Smooth muscle cell (in vitro differentiated cells): ENCODE measurements around the gene RGS19. TPM values are rescaled to one million over a fixed set of nuclear protein-coding genes. Genes with fewer than 3 reads are reported as not detected.

ENCODE experiments used
- DNase-seq: peaks from one replicate; lab custom pipeline; 2025; ENCODE audit not compliant: unreplicated experiment; lab: John Stamatoyannopoulos, UW
- H2AFZ ChIP-seq: fragments of 200-600 bp; sonication (generic); 2 replicates; pipeline ENCODE4 v1.6.0; 2016; ENCODE audit warnings: antibody characterized with exemption, low read depth, mild to moderate bottlenecking
- H3F3A ChIP-seq: fragments of 200-600 bp; sonication (generic); 2 replicates; pipeline ENCODE4 v1.6.0; 2017; ENCODE audit warnings: antibody characterized with exemption, low read depth
- H3K27ac ChIP-seq: fragments of 200-600 bp; sonication (generic); 2 replicates; pipeline ENCODE4 v1.5.1; 2016; ENCODE audit warnings: low read depth, mild to moderate bottlenecking
- H3K27me3 ChIP-seq: fragments of 200-600 bp; sonication (generic); 2 replicates; pipeline ENCODE4 v1.6.1; 2016; ENCODE audit warnings: low read depth, mild to moderate bottlenecking
- H3K36me3 ChIP-seq: fragments of 200-600 bp; sonication (generic); 2 replicates; pipeline ENCODE4 v1.5.1; 2016; ENCODE audit warnings: low read depth
- H3K4me1 ChIP-seq: fragments of 200-600 bp; sonication (generic); 2 replicates; pipeline ENCODE4 v1.5.1; 2016; ENCODE audit warnings: low read depth
- H3K4me2 ChIP-seq: fragments of 200-600 bp; sonication (generic); 2 replicates; pipeline ENCODE4 v1.6.0; 2016; ENCODE audit warnings: mild to moderate bottlenecking
- H3K4me3 ChIP-seq: fragments of 200-600 bp; sonication (generic); 2 replicates; pipeline ENCODE4 v1.5.1; 2016; ENCODE audit warnings: mild to moderate bottlenecking
- H3K79me2 ChIP-seq: fragments of 200-600 bp; sonication (generic); 2 replicates; pipeline ENCODE4 v1.6.0; 2016; ENCODE audit warnings: low read depth, mild to moderate bottlenecking
- H3K9ac ChIP-seq: fragments of 200-600 bp; sonication (generic); 2 replicates; pipeline ENCODE4 v1.6.0; 2016; ENCODE audit warnings: low read depth
- H3K9me3 ChIP-seq: fragments of 200-600 bp; sonication (generic); replicated peaks from 2 replicates; pipeline ENCODE4 v1.5.1; 2016; ENCODE audit warnings: low read depth
- H4K20me1 ChIP-seq: fragments of 200-600 bp; sonication (generic); 2 replicates; pipeline ENCODE4 v1.6.0; 2016; ENCODE audit warnings: low read depth
- WGBS: methylation state at CpG from one replicate; pipeline ENCODE4 v1.1.7; 2016; ENCODE audit warnings: low lambda C conversion rate; 5-methylcytosine and 5-hydroxymethylcytosine counted together
- polyA plus RNA-seq: library from polyadenylated mRNA; unstranded; fragments of >200 nt; fragmentation: Nextera tagmentation; extraction: Ambion mirVana; gene quantifications from 2 replicates; pipeline ENCODE4 v1.2.1, GENCODE V29; 2016
- total RNA-seq: library from RNA; depleted of rRNA; stranded (reverse); fragments of >200 nt; gene quantifications from 2 replicates; pipeline ENCODE4 v1.2.3, GENCODE V29; 2014
- TF ChIP-seq, protein P1 (sequence below): fragments of 200-600 bp; sonication (generic); IDR thresholded peaks from 2 replicates; pipeline ENCODE4 v1.5.1; 2017; ENCODE audit warnings: borderline replicate concordance, mild to moderate bottlenecking, antibody characterized with exemption; ENCODE audit not compliant: insufficient read depth, poor library complexity, severe bottlenecking

The RGS19 gene
- total and polyA plus RNA-seq, 2 experiments from 2014 or later: 17.4 to 24.6 TPM

- no peak overlapping the region for H3K4me3 ChIP-seq
- H3K79me2 ChIP-seq: no peaks in the 10 kb centered on the region
- no peak overlapping the region for H3K4me2 ChIP-seq
- no peak for DNase-seq
- no peak overlapping the region for H3K9ac ChIP-seq
- H3K9me3 ChIP-seq: no peaks in the 10 kb centered on the region
- WGBS: 87% methylated on average over 9 of the region's 9 CpGs
- H3K27ac ChIP-seq: no peak overlapping the region
- no peaks in the 10 kb centered on the region for H3F3A ChIP-seq
- no peak overlapping the region for H2AFZ ChIP-seq
- no peaks in the 10 kb centered on the region for H4K20me1 ChIP-seq
- peaks cover 30% of the 10 kb centered on the region for H3K27me3 ChIP-seq
- H3K4me1 ChIP-seq: no peaks in the 10 kb centered on the region
- H3K36me3 ChIP-seq: no peaks in the 10 kb centered on the region
- TF ChIP-seq, protein P1, sequence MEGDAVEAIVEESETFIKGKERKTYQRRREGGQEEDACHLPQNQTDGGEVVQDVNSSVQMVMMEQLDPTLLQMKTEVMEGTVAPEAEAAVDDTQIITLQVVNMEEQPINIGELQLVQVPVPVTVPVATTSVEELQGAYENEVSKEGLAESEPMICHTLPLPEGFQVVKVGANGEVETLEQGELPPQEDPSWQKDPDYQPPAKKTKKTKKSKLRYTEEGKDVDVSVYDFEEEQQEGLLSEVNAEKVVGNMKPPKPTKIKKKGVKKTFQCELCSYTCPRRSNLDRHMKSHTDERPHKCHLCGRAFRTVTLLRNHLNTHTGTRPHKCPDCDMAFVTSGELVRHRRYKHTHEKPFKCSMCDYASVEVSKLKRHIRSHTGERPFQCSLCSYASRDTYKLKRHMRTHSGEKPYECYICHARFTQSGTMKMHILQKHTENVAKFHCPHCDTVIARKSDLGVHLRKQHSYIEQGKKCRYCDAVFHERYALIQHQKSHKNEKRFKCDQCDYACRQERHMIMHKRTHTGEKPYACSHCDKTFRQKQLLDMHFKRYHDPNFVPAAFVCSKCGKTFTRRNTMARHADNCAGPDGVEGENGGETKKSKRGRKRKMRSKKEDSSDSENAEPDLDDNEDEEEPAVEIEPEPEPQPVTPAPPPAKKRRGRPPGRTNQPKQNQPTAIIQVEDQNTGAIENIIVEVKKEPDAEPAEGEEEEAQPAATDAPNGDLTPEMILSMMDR: no peak
Observed at GRCh38 chr20:64100946-64101688, 21.8 kb upstream of the RGS19 start.

- H3K4me2 ChIP-seq: no peak overlapping the region
- H2AFZ ChIP-seq: no peak overlapping the region
- TF ChIP-seq, protein P1: no peak
Observed at GRCh38 chr20:64100566-64100888, 21.2 kb upstream of the RGS19 start.

DNA sequence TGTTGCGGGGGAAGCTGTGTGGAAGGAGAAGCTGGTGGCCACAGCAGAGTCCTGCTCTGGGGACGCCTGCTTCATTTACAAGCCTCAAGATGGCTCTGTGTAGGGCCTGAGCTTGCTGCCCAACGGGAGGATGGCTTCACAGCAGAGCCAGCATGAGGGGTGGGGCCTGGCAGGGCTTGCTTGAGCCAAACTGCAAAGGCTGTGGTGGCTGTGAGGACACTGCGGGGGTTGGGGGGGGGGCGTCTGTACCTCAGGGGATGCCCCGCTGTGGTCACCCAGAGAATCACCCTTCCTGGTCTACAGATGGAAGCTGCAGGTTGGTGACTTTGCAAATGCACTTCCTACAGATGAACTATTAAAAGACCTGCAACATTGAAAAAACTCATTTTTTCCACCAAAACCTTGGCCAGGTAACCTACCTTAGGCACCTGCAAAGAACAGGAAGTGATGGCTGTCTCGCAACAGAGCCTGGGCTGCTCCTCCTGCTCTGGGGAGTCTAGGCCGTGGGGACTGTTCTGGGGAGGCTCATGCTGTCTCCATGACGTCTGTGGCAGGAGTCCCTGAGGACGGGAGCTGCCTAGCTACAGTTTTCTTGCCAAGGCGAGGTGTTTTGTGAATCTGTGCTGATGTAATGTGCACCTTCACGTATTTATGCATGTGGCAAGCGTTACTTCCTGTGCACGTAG, 20.7 kb upstream of the RGS19 start:
- Histone ChIP-seq H3K79me2 (no peaks in the 10 kb centered on the region), H2AFZ (no peak overlapping the region), H4K20me1 (no peaks in the 10 kb centered on the region), H3K4me2 (no peak overlapping the region), H3K36me3 (no peaks in the 10 kb centered on the region), H3F3A (no peaks in the 10 kb centered on the region), H3K4me1 (no peaks in the 10 kb centered on the region), H3K4me3 (no peak overlapping the region), H3K9ac (no peak overlapping the region), H3K27me3 (peaks cover 30% of the 10 kb centered on the region), H3K9me3 (no peaks in the 10 kb centered on the region), H3K27ac (no peak overlapping the region)
- no peak for DNase-seq
- 82% methylated on average over 14 of the region's 14 CpGs for WGBS
- TF ChIP-seq, protein P1: no peak

More at GRCh38 chr20:64100566-64100888, 21.2 kb upstream of the RGS19 start:
- no peak overlapping the region for H3K27ac ChIP-seq
- H3F3A ChIP-seq: no peaks in the 10 kb centered on the region
- no peak for DNase-seq
- WGBS: 69% methylated on average over 4 of the region's 4 CpGs
- no peaks in the 10 kb centered on the region for H3K4me1 ChIP-seq
- H4K20me1 ChIP-seq: no peaks in the 10 kb centered on the region
- H3K27me3 ChIP-seq: peaks cover 30% of the 10 kb centered on the region
- no peaks in the 10 kb centered on the region for H3K79me2 ChIP-seq
- H3K9ac ChIP-seq: no peak overlapping the region
- no peak overlapping the region for H3K4me3 ChIP-seq
- no peaks in the 10 kb centered on the region for H3K9me3 ChIP-seq
- H3K36me3 ChIP-seq: no peaks in the 10 kb centered on the region
